Tibial nerve (tissue), 4 donors: Measurements from ENCODE around the gene PRDX4. TPM values are rescaled to one million over a fixed set of nuclear protein-coding genes. Genes with fewer than 3 reads are reported as not detected.

ENCODE experiments used
- DNase-seq, 2 donors: peaks; one replicate each; pipeline ENCODE4 v3.0.0-alpha.2; 2019; ENCODE audit warnings: low spot score in 2 of 2
- H3K27ac ChIP-seq, 4 donors: fragments of 200-600 bp; sonication (generic) in 3 of 4; one replicate each; pipeline ENCODE4 v1.5.1; 2017 to 2019; ENCODE audit warnings: mild to moderate bottlenecking in 1 of 4
- H3K27me3 ChIP-seq, 2 donors: fragments of 200-600 bp; sonication (generic) in 1 of 2; one replicate each; pipeline versions ENCODE4 v1.5.1 to v1.6.0; 2017 to 2019
- H3K36me3 ChIP-seq, 3 donors: fragments of 200-600 bp; sonication (generic); one replicate each; pipeline ENCODE4 v1.5.1; 2018 to 2019
- H3K4me1 ChIP-seq, 4 donors: fragments of 200-600 bp; sonication (generic) in 3 of 4; one replicate each; pipeline ENCODE4 v1.5.1; 2017 to 2019
- H3K4me3 ChIP-seq, 4 donors: fragments of 200-600 bp; sonication (generic) in 3 of 4; one replicate each; pipeline ENCODE4 v1.5.1; 2017 to 2019; ENCODE audit warnings: mild to moderate bottlenecking in 1 of 4, moderate library complexity in 1 of 4
- H3K9me3 ChIP-seq, 4 donors: fragments of 200-600 bp; sonication (generic) in 3 of 4; one replicate each; pipeline ENCODE4 v1.5.1; 2017 to 2019
- CTCF ChIP-seq, 5 experiments: fragments of 200-600 bp in 3 of 5; fragments of 450-650 bp in 2 of 5; sonication (generic) in 3 of 5; IDR thresholded peaks; one replicate each; pipeline ENCODE4 v1.5.1; 2016 to 2019; ENCODE audit warnings: antibody characterized with exemption in 5 of 5, mild to moderate bottlenecking in 3 of 5, moderate library complexity in 2 of 5
- EP300 ChIP-seq, 2 donors: sonication (generic); formaldehyde crosslinking; IDR thresholded peaks; one replicate each; pipeline ENCODE4 v1.6.1; 2017; ENCODE audit warnings: antibody characterized with exemption in 2 of 2, mild to moderate bottlenecking in 1 of 2
- POLR2A ChIP-seq, 2 donors: fragments of 450-650 bp; IDR thresholded peaks; one replicate each; pipeline ENCODE4 v1.6.1; 2017; ENCODE audit warnings: antibody characterized with exemption in 2 of 2, mild to moderate bottlenecking in 2 of 2, moderate library complexity in 2 of 2
- WGBS, 2 donors: methylation state at CpG; one replicate each; pipeline ENCODE4 v1.1.5; 2018; 5-methylcytosine and 5-hydroxymethylcytosine counted together
- total RNA-seq, 4 donors: library from RNA; depleted of rRNA; stranded (reverse); fragments of >200 nt; gene quantifications; one replicate each; pipeline ENCODE4 v1.1.0, GENCODE V29; 2016

PRDX4 gene
- total RNA-seq, 4 donors from 2014 or later: 108 to 175 (median 118) TPM

DNA sequence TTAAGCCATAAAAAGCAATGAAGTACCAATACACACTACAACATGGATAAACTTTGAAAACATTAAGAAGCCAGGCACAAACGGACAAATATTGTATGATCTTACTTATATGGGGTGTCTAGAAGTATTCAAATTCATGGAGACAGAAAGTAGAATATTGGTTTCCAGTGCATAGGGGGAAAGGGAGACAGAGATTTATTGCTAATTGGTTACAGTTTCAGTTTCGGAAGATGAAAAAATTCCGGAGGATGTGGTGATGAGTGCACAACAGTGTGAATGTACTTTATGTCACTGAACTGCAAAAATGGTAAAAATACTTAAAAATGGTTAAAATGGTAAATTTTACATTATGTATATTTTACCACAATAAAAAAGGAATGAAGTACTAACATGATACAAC, 5.1 kb upstream of the PRDX4 start:
- Histone ChIP-seq H3K36me3 (no peaks in the 10 kb centered on the region), H3K27ac (no peak overlapping the region), H3K4me3 (no peak overlapping the region), H3K27me3 (no peaks in the 10 kb centered on the region), H3K4me1 (peaks cover 0 to 4% (median 0%) of the 10 kb centered on the region in 4 donors), H3K9me3 (no peaks in the 10 kb centered on the region)
- TF ChIP-seq EP300 (IDR thresholded peaks at IDR 0.05) (no peak), POLR2A (IDR thresholded peaks at IDR 0.05) (no peak), CTCF (IDR thresholded peaks at IDR 0.05) (no peak)
- DNase-seq: no peak
- WGBS, 2 donors: 74 to 84% methylated on average over 3 of the region's 3 CpGs

DNA sequence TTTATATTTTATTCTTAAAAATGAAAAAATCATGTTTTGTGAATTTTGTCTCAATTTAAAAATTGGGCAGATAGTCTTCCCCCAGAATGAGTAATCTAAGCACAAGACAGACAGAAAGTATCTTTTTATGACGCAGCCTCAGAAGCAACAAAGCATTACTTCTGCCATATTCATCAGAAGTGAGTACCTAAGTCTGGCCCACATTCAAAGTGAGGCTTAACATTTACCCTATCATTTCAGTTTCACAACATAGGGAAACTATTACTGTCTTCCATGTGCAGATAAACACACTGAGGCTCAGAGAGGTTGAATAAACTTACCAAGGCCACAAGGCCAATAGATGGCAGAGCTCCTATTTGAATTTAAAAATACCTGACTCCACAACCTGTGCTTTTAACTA, 4.4 kb upstream of the PRDX4 start:
- H3K4me3 ChIP-seq: no peak overlapping the region
- H3K27ac ChIP-seq: no peak overlapping the region
- H3K9me3 ChIP-seq: no peaks in the 10 kb centered on the region
- H3K36me3 ChIP-seq: no peaks in the 10 kb centered on the region
- no peaks in the 10 kb centered on the region for H3K27me3 ChIP-seq
- no peak for DNase-seq
- H3K4me1 ChIP-seq: peaks cover 0 to 4% (median 0%) of the 10 kb centered on the region in 4 donors
- WGBS, 2 donors: 72 to 100% methylated on average over 1 of the region's 1 CpG
- TF ChIP-seq EP300 (IDR thresholded peaks at IDR 0.05) (no peak), CTCF (IDR thresholded peaks at IDR 0.05) (no peak), POLR2A (IDR thresholded peaks at IDR 0.05) (no peak)

DNA sequence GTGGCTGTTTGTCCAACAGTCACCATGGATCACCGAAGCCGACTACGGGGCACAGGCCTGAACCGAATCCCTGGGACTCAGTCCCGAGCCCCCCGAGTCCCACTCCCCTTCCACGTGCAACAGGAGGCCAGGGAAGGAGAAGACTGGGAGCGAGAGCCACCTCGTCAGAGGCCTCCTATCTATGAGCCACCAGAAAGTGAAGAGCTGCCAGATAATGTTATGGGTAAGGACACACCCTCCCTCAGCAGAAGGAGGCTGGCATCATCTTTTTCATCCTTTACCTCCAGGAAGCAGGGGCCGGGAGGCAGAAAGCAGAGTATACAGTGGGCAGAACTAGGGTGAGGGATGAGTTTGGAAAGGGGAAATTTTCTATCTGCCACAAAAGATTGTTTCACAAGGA, 2.8 kb upstream of the PRDX4 start:
- Histone ChIP-seq H3K27me3 (no peaks in the 10 kb centered on the region), H3K36me3 (no peaks in the 10 kb centered on the region), H3K9me3 (no peaks in the 10 kb centered on the region), H3K4me3 (no peak overlapping the region), H3K4me1 (peaks cover 0 to 12% (median 0%) of the 10 kb centered on the region in 4 donors), H3K27ac (no peak overlapping the region)
- 85 to 88% methylated on average over 1 to 10 of the region's 10 CpGs for WGBS, 2 donors
- TF ChIP-seq EP300 (IDR thresholded peaks at IDR 0.05): no peak
- no peak for DNase-seq

GRCh38 chrX:23666282-23666681, 1.0 kb upstream of the PRDX4 start:
- Histone ChIP-seq H3K27me3 (no peaks in the 10 kb centered on the region), H3K4me3 (no peak overlapping the region), H3K9me3 (no peaks in the 10 kb centered on the region), H3K36me3 (no peaks in the 10 kb centered on the region), H3K27ac (peak overlapping the region in 1 of 4 donors; percentile 70), H3K4me1 (peaks cover 0 to 12% (median 0%) of the 10 kb centered on the region in 4 donors)
- no peak for TF ChIP-seq CTCF (IDR thresholded peaks at IDR 0.05)
- no peak for TF ChIP-seq EP300 (IDR thresholded peaks at IDR 0.05)
- TF ChIP-seq POLR2A (IDR thresholded peaks at IDR 0.05): no peak
- no peak for DNase-seq
- WGBS, 2 donors: 83 to 89% methylated on average over 16 of the region's 16 CpGs

- H3K9me3 ChIP-seq: no peaks in the 10 kb centered on the region
- H3K4me3 ChIP-seq: peak overlapping the region; percentile 59 to 76 (median 66)
- no peaks in the 10 kb centered on the region for H3K36me3 ChIP-seq
- H3K27ac ChIP-seq: peak overlapping the region in 2 of 4 donors; percentile 82 to 89
- peaks cover 0 to 12% (median 0%) of the 10 kb centered on the region in 4 donors for H3K4me1 ChIP-seq
- TF ChIP-seq POLR2A (IDR thresholded peaks at IDR 0.05) (no peak), EP300 (IDR thresholded peaks at IDR 0.05) (no peak), CTCF (IDR thresholded peaks at IDR 0.05) (no peak)
- WGBS, 2 donors: 0 to 35% methylated on average over 3 of the region's 3 CpGs
- DNase-seq: no peak
- H3K27me3 ChIP-seq: peaks cover 0 to 1% of the 10 kb centered on the region in 2 donors
Measured at GRCh38 chrX:23668335-23668734, 1.0 kb downstream of the PRDX4 start.

DNA sequence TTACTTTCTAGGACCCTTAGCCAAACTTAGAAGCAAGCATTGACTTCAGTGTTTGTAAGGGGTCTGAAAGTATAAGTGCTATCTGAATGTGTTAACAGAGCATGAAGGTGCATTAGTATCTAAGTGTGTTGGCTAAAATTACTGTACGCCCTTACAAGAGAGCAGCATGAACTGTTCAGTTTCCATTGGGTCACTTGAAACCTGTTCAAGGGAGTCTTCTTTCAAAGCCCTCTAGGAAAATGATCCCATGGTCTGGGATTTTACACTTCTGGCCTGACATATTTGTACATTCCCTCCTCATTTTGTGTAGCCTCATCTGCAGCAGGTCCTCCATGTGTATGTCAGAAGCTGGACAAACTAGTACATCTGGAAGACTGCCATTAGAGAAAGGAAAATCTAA, 3.2 kb downstream of the PRDX4 start:
- no peak for TF ChIP-seq EP300 (IDR thresholded peaks at IDR 0.05)
- no peak for TF ChIP-seq CTCF (IDR thresholded peaks at IDR 0.05)
- no peak for TF ChIP-seq POLR2A (IDR thresholded peaks at IDR 0.05)
- 83 to 100% methylated on average over 1 of the region's 1 CpG for WGBS, 2 donors
- Histone ChIP-seq H3K27me3 (peaks cover 0 to 5% of the 10 kb centered on the region in 2 donors), H3K4me3 (no peak overlapping the region), H3K9me3 (no peaks in the 10 kb centered on the region), H3K36me3 (no peaks in the 10 kb centered on the region), H3K4me1 (peaks cover 0 to 12% (median 0%) of the 10 kb centered on the region in 4 donors), H3K27ac (no peak overlapping the region)
- DNase-seq: no peak
